Common myeloid progenitor, CD34-positive (primary cell): Measurements from ENCODE around the gene CFH.
"Not testable (repeated sequence)": the region's sequence is repeated elsewhere in the genome, so short reads cannot be mapped to it uniquely, and the experiment has no call there.

Experiments
- CTCF ChIA-PET: fragments of 350-600 bp; sonication (Branson Sonifier 250); formaldehyde crosslinking; loops from one replicate; lab custom pipeline; 2021; ENCODE audit warnings: antibody characterized with exemption; lab: Charles Lee
- POLR2A ChIA-PET: fragments of 350-600 bp; sonication (Branson Sonifier 250); formaldehyde crosslinking; loops from one replicate; lab custom pipeline; 2021; ENCODE audit warnings: antibody characterized with exemption; lab: Charles Lee
- DNase-seq, 3 donors: peaks; one replicate each; pipeline versions ENCODE4 v3.0.0 to v3.0.0-alpha.2; 2013
- H3K27ac ChIP-seq, 2 experiments: 1 replicate in 1 of 2; 2 replicates in 1 of 2; pipeline ENCODE4 v1.7.0; 2013; ENCODE audit warnings: inconsistent platforms in 2 of 2, low read length in 2 of 2, mild to moderate bottlenecking in 2 of 2, low read depth in 1 of 2, moderate library complexity in 1 of 2; ENCODE audit not compliant: severe bottlenecking in 2 of 2, insufficient read depth in 1 of 2, poor library complexity in 1 of 2
- H3K27me3 ChIP-seq, 5 experiments: replicated peaks in 2 of 5; 1 replicate in 3 of 5; 2 replicates in 2 of 5; pipeline versions ENCODE4 v1.6.1 to v1.7.0; 2013; ENCODE audit warnings: low read length in 4 of 5, mild to moderate bottlenecking in 2 of 5, moderate library complexity in 2 of 5, inconsistent platforms in 1 of 5; ENCODE audit not compliant: insufficient read depth in 5 of 5, control insufficient read depth in 4 of 5
- H3K36me3 ChIP-seq, 4 experiments: 1 replicate in 2 of 4; 2 replicates in 2 of 4; pipeline versions ENCODE4 v1.6.1 to v1.7.0; 2013; ENCODE audit warnings: low read length in 3 of 4, control low read depth in 1 of 4, mild to moderate bottlenecking in 1 of 4; ENCODE audit not compliant: control insufficient read depth in 4 of 4, insufficient read depth in 4 of 4
- H3K4me1 ChIP-seq, 4 experiments: 1 replicate in 3 of 4; 2 replicates in 1 of 4; pipeline versions ENCODE4 v1.6.1 to v1.7.1; 2013; ENCODE audit warnings: low read length in 3 of 4, mild to moderate bottlenecking in 3 of 4, control low read depth in 1 of 4, inconsistent platforms in 1 of 4, moderate library complexity in 1 of 4; ENCODE audit not compliant: control insufficient read depth in 4 of 4, insufficient read depth in 4 of 4; ENCODE audit errors: control extremely low read depth in 1 of 4
- H3K4me3 ChIP-seq, 7 experiments: 1 replicate in 4 of 7; 2 replicates in 3 of 7; pipeline versions ENCODE4 v1.5.1 to v1.7.0; 2013; ENCODE audit warnings: mild to moderate bottlenecking in 7 of 7, low read length in 6 of 7, moderate library complexity in 6 of 7, inconsistent platforms in 2 of 7, low read depth in 2 of 7, control low read depth in 1 of 7; ENCODE audit not compliant: insufficient read depth in 4 of 7, control insufficient read depth in 1 of 7; ENCODE audit errors: extremely low read depth in 1 of 7
- H3K9me3 ChIP-seq, 5 experiments: 1 replicate in 4 of 5; 2 replicates in 1 of 5; pipeline versions ENCODE4 v1.6.1 to v1.7.1; 2013; ENCODE audit warnings: low read length in 4 of 5, mild to moderate bottlenecking in 2 of 5, inconsistent platforms in 1 of 5, low read depth in 1 of 5, moderate library complexity in 1 of 5; ENCODE audit not compliant: control insufficient read depth in 4 of 5, insufficient read depth in 2 of 5; ENCODE audit errors: control extremely low read depth in 1 of 5
- WGBS: methylation state at CpG from one replicate; pipeline ENCODE4 v1.1.5; 2013; ENCODE audit not compliant: insufficient coverage; 5-methylcytosine and 5-hydroxymethylcytosine counted together

Gene CFH

GRCh38 chr1:196698993-196699392, 47.1 kb downstream of the CFH start:
- CTCF ChIA-PET, result no interaction called here
- Histone ChIP-seq H3K4me3 (no peak overlapping the region), H3K4me1 (no peaks in the 10 kb centered on the region), H3K9me3 (peaks cover 0 to 7% (median 4%) of the 10 kb centered on the region in 5 experiments), H3K36me3 (peaks cover 5 to 18% (median 5%) of the 10 kb centered on the region in 4 experiments), H3K27me3 (no peaks in the 10 kb centered on the region), H3K27ac (no peak overlapping the region)
- WGBS, result no CpG with 5 or more reads among the region's 2 CpGs
- POLR2A ChIA-PET, result no interaction called here
- DNase-seq, result no peak

- DNase-seq, result no peak
- 100% methylated on average over 1 of the region's 1 CpG for WGBS
- POLR2A ChIA-PET, result no interaction called here
- Histone ChIP-seq H3K4me1 (no peaks in the 10 kb centered on the region), H3K27ac (no peak overlapping the region), H3K36me3 (peaks cover 3 to 19% (median 5%) of the 10 kb centered on the region in 4 experiments), H3K9me3 (peaks cover 0 to 7% (median 4%) of the 10 kb centered on the region in 5 experiments), H3K4me3 (no peak overlapping the region), H3K27me3 (no peaks in the 10 kb centered on the region)
- CTCF ChIA-PET, result no interaction called here
Observed at GRCh38 chr1:196701144-196701543, 49.3 kb downstream of the CFH start.

GRCh38 chr1:196709892-196710291, 58.0 kb downstream of the CFH start:
- DNase-seq, H3K27me3 ChIP-seq, H3K27ac ChIP-seq, H3K9me3 ChIP-seq, POLR2A ChIA-PET, H3K36me3 ChIP-seq, H3K4me3 ChIP-seq, H3K4me1 ChIP-seq: not testable (repeated sequence)
- WGBS, result 100% methylated on average over 1 of the region's 2 CpGs
- CTCF ChIA-PET, result interaction anchor here (0.8 to 1.1 kb wide), 2 partner anchors 8 to 13 kb away, joined by 3 to 4 read pairs; no protein-coding TSS in a partner anchor

GRCh38 chr1:196717868-196718267, 66.0 kb downstream of the CFH start:
- Histone ChIP-seq H3K9me3 (no peaks in the 10 kb centered on the region), H3K27ac (no peak overlapping the region), H3K27me3 (no peaks in the 10 kb centered on the region), H3K4me1 (no peaks in the 10 kb centered on the region), H3K36me3 (no peaks in the 10 kb centered on the region), H3K4me3 (no peak overlapping the region)
- no peak for DNase-seq
- 100% methylated on average over 2 of the region's 2 CpGs for WGBS
- ChIA-PET CTCF (interaction anchor here (0.9 kb wide), 1 partner anchor 8 kb away, joined by 3 read pairs; no protein-coding TSS in a partner anchor), POLR2A (no interaction called here)

- Histone ChIP-seq H3K27me3 (no peaks in the 10 kb centered on the region), H3K27ac (no peak overlapping the region), H3K4me3 (no peak overlapping the region), H3K36me3 (peaks cover 0 to 3% (median under 1%) of the 10 kb centered on the region in 4 experiments), H3K4me1 (no peaks in the 10 kb centered on the region), H3K9me3 (no peaks in the 10 kb centered on the region)
- peak in 2 of 3 donors; percentile 41 to 62 for DNase-seq
- ChIA-PET POLR2A (no interaction called here), CTCF (interaction anchor here (0.9 to 1.7 kb wide), 5 partner anchors 9 to 633 kb away, joined by 3 to 5 read pairs (median 3); no protein-coding TSS in a partner anchor)
- WGBS, result 95% methylated on average over 14 of the region's 14 CpGs
Observed at GRCh38 chr1:196723325-196724185, 71.7 kb downstream of the CFH start.

- no CpG with 5 or more reads among the region's 2 CpGs for WGBS
- H3K27ac ChIP-seq, result no peak overlapping the region
- DNase-seq, result no peak
- peaks cover 0 to 6% (median 0%) of the 10 kb centered on the region in 5 experiments for H3K9me3 ChIP-seq
- CTCF ChIA-PET, result no interaction called here
- peaks cover 2 to 18% (median 3%) of the 10 kb centered on the region in 4 experiments for H3K36me3 ChIP-seq
- POLR2A ChIA-PET, result no interaction called here
- H3K4me3 ChIP-seq, result no peak overlapping the region
- H3K27me3 ChIP-seq, result no peaks in the 10 kb centered on the region
- no peaks in the 10 kb centered on the region for H3K4me1 ChIP-seq
Observed at GRCh38 chr1:196732526-196732925, 80.7 kb downstream of the CFH start.
